Tongue (tissue), 2 donors: Measurements from ENCODE around the gene SCUBE2. TPM values are rescaled to one million over a fixed set of nuclear protein-coding genes. Genes with fewer than 3 reads are reported as not detected.
"Not testable (repeated sequence)": the region's sequence is repeated elsewhere in the genome, so short reads cannot be mapped to it uniquely, and the experiment has no call there.

Experiments used
- DNase-seq: peaks from one replicate; pipeline ENCODE4 v3.0.0-alpha.2; 2015
- total RNA-seq: library from RNA; depleted of rRNA; stranded (reverse); fragments of >200 nt; gene quantifications from one replicate; pipeline ENCODE4 v1.2.3, GENCODE V29; 2014

SCUBE2 gene
- total RNA-seq, 1 donor from 2014 or later: 53.9 TPM

DNA sequence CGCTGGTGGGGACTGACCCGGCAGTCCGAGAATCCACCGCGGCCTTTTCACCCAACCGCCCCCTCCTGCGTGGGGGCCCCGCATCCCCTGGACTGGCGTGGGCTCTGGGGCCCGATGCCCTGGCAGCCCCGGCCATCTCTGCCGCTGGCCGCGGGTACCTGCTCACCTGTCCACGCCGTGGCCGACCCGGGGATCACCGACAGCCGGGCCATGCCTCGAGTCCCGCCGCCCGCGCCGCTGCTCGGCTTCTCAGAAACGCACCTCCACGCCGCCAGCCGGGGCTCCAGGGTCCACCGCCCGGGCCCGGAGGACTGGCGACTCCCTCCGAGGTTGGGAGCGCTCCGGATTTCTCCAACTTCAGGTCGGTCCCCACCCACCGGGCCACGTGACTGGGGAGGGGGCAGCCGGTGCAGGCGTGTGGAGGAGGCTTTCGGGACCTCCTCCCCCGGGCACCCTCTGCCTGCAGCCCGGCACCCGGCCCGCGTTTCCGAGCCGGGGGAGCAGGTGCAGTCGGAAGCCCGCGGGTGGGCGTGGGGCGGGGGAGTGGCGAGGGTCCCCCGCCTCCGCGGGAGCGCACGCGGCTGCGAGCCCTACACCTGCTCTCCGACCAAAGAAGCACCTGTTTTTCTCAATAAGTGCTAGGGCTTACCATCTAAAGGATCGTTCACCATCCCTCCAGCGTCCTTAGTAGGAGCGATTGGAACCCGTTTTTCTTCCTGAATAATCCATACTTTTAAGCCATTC lies 87.0 kb downstream of the SCUBE2 start:
- peak; percentile 23 for DNase-seq

DNA sequence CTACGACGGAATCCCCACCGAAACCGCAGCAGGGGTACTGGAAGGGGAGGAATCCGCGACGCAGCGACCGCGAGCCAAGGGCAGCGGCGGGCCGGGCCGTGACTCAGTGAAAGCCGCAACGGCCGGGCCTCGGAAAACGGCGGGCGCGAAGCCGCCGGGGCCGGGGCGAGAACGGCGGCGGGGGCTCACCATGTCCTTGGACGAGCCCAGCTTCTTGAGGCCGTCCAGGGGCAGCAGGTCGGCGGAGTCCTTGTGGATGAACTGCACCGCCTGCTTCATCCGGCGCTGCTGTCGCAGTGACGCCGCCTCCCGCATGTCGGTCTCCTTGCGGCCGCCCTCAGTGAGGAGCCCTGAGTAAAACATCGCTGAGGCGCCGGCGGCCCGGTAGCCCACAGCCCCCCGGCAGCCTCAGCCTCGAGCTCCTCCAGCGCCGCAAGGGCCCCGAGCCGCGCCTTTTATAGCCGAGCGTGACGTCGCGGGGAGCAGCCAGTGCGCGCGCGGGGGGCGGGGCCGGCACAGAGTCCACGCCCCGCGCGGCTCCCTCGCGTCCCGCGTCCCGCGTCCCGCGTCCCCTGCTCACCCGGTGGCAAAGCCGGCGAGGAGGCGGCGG lies 87.7 kb downstream of the SCUBE2 start, which contains the start of gene NRIP3:
TSS of gene NRIP3 (minus strand) at position 429 of the 610 bp plus-strand sequence. CDS start at position 363, 66 bp downstream.
- DNase-seq: peak; percentile 83

DNA sequence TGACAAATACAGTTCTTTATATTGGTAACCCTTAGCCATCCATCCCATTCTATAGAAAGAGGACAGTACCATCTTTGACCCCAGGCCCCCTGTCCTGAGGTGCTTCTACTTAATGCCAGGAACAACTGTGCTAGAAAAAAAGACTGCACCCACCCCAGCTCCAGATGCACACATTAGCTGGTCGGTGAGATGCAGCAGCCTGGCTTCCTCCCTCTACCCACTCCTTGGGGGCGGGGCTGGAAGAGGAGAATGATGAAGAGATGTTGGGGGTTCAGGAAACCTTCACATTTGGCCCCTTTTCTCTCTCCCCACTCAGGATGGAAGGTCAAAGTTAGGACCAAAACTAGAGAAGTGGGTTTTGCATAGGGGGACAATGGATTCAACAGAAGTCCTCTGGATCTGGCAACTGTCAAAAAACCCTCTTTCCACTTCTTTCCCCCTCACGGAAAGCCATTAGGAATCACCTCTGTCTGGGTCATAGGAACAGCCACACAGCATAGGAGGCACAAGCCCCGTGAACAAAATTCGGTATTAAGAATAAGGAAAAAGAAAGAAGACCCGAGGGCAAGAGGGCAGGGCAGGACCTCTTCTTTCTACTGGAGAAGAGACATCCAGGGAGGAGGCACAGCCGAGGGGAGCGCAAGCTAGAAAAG lies 88.4 kb downstream of the SCUBE2 start:
- no peak for DNase-seq

DNA sequence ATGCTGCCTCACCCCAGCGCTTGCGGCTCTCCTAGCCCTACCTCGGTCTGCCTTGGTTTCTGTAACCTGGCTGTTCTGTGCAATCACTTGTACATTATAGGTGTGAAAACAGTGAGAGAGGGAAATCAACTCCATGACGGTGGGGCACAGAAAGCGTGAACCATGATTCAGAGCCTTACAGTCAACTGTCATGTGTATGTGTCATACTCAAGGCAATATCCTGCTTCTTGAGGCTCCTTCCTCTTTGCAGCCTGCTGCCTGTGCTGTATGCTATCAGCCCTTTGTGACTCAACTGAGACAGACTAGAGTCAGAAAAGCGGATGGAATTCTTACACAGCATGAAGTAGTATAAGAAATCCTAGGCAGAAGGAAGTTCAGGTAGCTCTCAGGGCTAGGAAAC lies 89.7 kb downstream of the SCUBE2 start:
- DNase-seq: no peak

DNA sequence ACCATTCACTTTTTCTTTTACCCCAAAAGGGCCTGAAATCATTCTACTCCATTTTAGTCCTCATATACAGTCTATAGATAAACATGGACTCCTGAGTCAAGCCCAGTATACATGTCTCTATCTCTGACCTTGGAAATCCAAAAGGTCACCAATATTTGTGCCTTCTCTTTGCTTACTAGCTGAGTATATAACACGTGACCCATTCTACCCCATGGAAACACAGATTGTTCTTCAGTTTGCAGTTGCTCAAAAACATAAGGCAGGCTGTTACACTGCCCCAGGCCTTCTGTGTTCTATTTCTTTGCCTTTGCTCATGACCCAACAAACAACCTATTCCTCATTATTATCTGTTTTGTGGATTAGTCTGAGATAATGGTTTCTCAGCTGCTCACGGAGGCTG lies 93.4 kb downstream of the SCUBE2 start:
- no peak for DNase-seq

DNA sequence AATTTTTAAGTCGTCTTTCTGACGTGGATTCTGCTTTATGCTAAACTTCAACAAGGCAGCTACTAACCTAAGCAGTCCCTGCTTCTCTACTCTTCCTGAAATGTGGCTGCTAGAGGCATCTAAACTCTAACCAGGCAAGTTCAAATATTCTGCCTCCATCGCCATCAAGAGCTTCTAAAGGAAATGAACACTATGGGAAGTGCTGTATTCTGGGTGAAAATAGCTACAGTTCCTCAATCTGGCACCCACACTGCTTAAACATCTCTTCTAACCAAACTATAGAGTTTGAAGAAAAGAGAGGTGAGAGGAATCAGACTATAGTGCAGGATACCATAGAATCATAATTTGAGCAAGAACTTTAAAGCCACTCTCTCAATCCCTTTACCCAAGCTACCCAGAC lies 93.9 kb downstream of the SCUBE2 start:
- DNase-seq: no peak

DNA sequence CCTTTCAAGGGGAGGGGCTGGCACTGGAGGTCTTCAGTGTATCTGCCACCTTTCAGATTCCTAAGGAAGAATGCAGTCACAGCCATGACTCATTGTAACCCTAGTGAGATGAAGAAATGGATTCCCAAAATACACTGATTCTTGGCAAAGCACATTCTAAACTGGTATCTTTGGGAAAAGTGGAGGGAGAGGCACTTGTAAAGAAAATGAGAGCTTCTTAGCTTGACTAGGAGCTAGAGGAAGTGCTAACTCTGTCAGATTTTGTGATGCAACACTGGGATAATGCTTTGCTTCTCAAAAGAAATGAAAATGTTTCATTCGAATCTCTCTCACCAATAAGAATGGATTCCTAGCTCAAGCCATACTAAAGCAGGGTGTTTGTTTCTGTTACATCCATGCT lies 101.9 kb downstream of the SCUBE2 start:
- no peak for DNase-seq

DNA sequence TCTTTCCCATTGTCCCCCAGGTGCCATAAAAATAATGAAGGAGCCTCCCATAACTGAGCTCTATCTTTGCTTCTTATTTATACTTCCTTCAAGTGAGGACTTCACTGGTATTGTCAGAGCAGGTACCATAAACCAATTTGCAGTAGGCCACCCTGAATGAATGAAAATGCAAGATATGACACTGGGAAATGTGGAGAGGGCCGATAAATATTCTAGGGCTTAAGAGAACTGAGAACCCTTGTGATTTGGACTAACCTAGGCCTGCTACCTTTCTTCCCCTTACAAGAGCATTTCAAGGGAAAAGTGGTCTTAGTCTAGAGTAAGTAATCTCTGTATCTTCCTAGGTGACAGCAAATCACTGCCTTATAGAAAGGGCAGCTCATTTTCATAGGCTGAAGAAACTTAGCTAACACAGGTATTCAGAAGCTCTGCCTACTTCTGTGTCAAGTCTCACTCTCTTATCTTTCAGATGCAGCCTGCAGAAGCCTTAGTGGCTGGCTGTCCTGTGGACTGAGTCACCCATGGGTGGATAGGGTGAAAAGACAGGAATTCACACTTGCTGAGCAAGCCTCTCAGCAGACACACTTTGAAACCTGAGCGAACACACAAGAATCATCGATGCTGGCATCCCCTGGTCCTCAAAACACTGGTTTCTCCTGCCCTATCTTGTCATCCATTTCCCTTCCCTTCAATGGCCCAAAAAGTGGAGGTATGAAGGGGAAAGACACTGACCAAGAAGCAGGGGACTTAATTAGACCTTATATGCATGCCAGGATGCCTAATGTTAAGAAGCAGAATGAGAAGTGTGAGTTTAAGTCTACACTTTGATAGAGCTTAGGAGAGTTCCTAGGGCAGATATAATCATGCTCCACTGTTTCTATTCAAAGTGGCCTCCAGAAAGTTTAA lies 102.8 kb downstream of the SCUBE2 start:
- no peak for DNase-seq

DNA sequence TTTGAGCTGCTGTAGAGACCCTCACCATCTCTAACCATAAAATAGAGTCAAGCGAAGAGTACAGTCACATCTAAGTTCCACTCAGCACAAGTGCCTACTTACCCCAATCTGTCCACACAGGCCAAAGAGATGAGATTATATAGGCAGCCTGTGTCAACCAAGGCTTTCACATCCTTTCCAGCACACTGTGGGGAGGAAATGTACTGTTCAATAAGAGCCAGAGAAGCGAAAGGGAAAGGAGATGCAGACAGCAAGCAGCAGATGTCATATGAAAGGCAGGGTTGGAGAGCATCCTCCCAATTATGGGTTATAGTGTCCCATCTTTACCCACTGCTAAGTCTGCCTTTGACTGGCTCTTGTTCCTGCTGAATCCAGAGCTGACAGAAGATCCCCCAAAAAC lies 104.0 kb downstream of the SCUBE2 start:
- DNase-seq: no peak

DNA sequence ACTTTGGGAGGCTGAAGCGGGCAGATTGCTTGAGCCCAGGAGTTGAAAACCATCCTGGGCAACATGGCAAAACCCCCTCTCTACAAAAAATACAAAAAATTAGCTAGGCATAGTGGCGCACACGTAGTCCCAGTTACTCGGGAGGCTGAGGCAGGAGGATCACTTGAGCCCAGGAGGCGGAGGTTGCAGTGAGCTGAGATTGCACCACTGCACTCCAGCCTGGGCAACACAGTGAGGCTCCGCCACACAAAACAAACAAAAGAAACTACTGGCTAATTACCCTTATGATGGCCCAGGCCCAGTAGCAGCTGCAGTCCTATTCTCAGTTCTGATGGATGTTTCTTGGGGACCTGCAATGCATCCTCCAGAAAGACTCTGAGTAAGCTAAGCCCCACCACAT lies 104.6 kb downstream of the SCUBE2 start:
- not testable (repeated sequence) for DNase-seq

DNA sequence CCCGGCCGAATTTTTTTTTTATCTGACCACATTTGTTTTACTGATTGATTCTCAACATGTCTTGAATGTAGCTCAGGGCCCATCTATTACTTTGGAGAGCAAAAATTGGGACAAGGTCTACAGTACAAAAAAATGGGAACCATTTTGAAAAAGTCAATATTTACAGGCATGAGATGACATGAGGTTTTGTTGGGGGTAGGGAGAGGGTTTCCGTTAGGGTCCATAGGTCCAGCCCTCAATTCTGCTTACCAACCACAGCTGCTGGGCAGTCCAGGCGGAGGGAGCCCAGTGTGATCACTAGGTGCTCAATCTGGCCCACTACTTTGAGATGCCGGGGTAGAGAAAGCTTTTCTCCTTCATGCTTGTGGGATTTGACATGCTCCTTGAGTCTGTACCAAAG lies 105.9 kb downstream of the SCUBE2 start:
- DNase-seq: no peak

DNA sequence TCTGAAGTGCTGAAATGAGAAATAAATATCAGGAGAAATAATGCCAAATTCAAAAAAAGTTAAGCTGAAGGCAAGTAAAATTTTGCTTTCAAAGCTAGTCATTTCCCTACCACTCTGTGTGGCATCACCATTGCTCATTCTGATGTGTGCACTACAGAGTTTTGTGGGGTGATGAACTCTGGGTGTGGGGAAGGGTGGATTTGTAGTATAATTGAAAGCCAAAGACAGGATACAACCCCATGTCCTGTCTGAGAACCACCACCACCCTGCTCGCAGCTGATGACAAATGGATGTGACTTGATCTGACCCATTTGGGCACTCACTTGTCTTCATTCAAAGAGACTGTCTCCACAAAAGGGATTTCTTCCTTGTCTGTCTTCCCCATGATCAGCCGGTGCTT lies 107.8 kb downstream of the SCUBE2 start:
- DNase-seq: no peak

DNA sequence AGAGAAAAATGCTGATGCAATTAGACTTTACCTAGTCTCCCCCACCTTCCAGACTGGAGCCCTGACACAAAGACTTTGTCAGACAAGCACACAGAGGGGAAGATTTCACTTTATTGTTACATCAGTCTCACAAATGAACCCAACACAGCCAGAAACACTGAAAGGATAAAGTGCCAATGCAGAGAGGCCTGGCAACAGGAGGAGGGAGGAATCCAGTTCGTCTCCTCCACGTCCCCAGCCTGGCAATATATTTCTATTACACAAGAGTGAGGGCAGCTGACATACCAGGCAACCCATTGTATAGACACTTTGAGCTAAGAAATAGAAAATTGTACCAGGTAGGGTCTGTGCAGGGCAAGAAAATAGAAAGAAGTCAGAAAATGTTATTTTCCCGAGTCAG lies 110.9 kb downstream of the SCUBE2 start:
- DNase-seq: no peak

DNA sequence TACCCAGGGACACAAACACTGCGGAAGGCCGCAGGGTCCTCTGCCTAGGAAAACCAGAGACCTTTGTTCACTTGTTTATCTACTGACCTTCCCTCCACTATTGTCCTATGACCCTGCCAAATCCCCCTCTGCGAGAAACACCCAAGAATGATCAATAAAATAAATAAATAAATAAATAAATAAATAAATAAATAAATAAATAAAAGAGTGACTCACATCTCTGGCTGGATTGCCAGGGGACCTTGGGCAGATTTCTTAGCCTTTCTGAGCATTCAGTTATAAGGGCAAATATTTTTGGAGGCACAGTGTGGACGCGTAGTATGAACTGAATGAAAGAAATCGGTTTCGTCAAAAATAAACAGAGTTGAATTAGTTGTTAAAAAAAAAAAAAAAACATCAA lies 112.0 kb downstream of the SCUBE2 start:
- DNase-seq: not testable (repeated sequence)

DNA sequence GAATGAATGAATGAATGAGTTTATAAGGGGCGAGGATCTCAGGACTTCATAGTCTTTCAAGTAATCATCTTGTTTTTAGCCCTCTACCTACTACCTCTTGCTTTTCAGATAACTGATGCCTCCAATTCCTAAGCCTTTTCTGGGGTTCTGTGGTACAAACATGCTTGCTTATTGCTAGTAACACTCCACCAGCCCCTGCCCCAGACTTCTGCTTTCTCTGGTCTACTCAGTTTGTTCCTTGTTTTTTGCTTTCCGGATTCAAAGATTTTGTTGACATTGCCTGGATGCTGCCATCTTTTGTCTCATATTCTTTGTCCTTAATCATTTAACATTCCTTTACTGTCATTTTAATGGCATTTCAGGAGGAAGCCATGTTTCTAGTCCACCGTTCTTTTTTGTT lies 118.3 kb downstream of the SCUBE2 start:
- no peak for DNase-seq

DNA sequence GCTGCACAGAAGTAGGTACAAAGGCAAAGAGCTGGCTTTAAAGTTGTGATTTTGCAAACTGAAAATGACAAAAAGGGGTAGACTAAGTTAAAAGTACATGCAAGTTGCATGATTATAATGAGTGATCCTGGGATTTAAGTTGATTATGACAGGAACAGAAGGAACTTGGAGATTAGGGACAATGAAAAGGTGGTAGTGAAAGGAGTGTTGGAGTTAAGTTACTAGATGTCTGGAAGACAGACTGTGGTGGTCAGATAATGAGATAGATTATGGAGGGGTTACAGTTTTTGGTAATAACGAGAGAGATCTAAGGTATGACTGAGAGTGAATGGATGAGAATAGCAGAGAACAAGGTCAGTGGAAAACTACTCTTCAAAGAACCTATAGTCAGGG lies 119.5 kb downstream of the SCUBE2 start:
- DNase-seq: no peak

DNA sequence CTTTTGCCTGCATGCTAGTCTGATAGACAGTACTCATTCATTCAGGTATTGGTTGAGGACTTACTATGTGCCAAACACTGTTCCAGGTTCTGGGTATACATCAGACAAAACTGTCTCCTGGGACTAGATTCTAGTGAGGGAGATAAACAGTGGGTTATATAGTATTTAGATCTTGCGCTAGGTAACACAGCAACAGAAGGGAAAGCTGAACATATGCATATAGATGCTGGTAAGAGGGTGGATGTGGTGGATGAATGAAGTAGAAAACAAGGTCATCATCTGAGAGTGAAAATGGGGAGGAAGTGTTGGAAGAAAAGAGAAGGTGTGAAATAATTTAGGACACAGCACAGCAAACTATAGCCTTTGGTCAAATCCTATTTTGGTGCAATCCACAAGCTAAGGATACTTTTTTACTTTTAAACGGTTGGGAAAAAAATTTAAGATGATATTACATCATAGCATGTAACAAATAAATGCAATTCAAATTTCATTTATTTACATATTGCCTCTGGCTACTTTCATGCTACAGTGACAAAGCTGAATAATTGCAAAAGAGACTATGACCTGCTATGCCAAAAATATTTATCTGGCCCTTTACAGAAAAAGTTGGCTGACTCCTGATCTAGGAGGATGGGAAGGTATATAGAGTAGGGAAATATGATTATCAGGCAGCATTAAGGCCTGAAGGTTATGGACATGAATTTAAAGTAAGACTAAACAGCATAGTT lies 120.0 kb downstream of the SCUBE2 start:
- DNase-seq: no peak
